ENCODE results near the gene INHA. TPM values are rescaled to one million over a fixed set of nuclear protein-coding genes. Genes with fewer than 3 reads are reported as not detected.
A peak's percentile ranks its signal among the peaks of the same experiment; 100 is the strongest.

INHA gene
- polyA plus RNA-seq, 1 experiment = 0.12 TPM

GRCh38 chr2:219543596-219544358, 28.3 kb upstream of the INHA start, which contains the start of the genes CHPF and TMEM198:
CHPF (minus strand) TSS chr2:219543809; CDS start chr2:219543538, 271 bp downstream.
TMEM198 (plus strand) TSS chr2:219544028; CDS start chr2:219544728, 700 bp downstream.
- Histone ChIP-seq H3K27me3 (ENCODE audit: control insufficient read depth, insufficient read depth, low read length) (no peaks in the 10 kb centered on the region), H3K27ac (ENCODE audit: low read depth, low read length) (peak within 1 kb of the TSS; percentile 78), H3K9me3 (ENCODE audit: control insufficient read depth, insufficient read depth, low read length) (no peaks in the 10 kb centered on the region; the same call in 1 of the 2 replicates), H3K4me3 (ENCODE audit: low read depth, low read length) (peak within 1 kb of the TSS; percentile 75)
- CTCF ChIA-PET = interaction anchor here (0.7 to 4.4 kb wide), 5 partner anchors 14 to 98 kb away, joined by 3 to 30 read pairs (median 4); no protein-coding TSS in a partner anchor
- TF ChIP-seq, protein P1, sequence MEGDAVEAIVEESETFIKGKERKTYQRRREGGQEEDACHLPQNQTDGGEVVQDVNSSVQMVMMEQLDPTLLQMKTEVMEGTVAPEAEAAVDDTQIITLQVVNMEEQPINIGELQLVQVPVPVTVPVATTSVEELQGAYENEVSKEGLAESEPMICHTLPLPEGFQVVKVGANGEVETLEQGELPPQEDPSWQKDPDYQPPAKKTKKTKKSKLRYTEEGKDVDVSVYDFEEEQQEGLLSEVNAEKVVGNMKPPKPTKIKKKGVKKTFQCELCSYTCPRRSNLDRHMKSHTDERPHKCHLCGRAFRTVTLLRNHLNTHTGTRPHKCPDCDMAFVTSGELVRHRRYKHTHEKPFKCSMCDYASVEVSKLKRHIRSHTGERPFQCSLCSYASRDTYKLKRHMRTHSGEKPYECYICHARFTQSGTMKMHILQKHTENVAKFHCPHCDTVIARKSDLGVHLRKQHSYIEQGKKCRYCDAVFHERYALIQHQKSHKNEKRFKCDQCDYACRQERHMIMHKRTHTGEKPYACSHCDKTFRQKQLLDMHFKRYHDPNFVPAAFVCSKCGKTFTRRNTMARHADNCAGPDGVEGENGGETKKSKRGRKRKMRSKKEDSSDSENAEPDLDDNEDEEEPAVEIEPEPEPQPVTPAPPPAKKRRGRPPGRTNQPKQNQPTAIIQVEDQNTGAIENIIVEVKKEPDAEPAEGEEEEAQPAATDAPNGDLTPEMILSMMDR (IDR thresholded peaks at IDR 0.05; ENCODE audit: low read depth, low read length) = no peak
- peak; percentile 95 for DNase-seq (ENCODE audit: low read depth, low spot score)
- POLR2A ChIA-PET = interaction anchor here (1.2 to 1.6 kb wide), 4 partner anchors 9 to 54 kb away, joined by 5 to 10 read pairs (median 8); partner anchors contain the start of genes OBSL1 and STK11IP

DNA sequence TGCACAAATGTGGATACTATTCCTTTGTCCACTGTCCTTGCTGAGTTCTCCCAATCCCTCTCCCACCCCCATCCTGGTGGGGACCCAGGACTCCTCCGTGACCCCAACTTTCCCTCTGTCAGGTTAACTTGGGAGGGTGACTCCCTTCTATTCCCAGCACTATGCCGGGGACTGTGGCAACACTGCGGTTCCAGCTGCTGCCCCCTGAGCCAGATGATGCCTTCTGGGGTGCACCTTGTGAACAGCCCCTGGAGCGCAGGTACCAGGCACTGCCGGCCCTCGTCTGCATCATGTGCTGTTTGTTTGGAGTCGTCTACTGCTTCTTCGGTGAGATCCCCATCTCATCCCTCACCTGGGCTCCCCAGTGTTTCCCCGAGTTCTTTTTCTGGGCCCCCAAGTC, 27.5 kb upstream of the INHA start:
- ChIA-PET CTCF (interaction anchor here (1.0 to 4.4 kb wide), 3 partner anchors 15 to 49 kb away, joined by 3 to 30 read pairs (median 4); no protein-coding TSS in a partner anchor), POLR2A (interaction anchor here (1.5 kb wide), 2 partner anchors 8 to 27 kb away, joined by 7 to 10 read pairs; partner anchors contain the start of gene OBSL1)

DNA sequence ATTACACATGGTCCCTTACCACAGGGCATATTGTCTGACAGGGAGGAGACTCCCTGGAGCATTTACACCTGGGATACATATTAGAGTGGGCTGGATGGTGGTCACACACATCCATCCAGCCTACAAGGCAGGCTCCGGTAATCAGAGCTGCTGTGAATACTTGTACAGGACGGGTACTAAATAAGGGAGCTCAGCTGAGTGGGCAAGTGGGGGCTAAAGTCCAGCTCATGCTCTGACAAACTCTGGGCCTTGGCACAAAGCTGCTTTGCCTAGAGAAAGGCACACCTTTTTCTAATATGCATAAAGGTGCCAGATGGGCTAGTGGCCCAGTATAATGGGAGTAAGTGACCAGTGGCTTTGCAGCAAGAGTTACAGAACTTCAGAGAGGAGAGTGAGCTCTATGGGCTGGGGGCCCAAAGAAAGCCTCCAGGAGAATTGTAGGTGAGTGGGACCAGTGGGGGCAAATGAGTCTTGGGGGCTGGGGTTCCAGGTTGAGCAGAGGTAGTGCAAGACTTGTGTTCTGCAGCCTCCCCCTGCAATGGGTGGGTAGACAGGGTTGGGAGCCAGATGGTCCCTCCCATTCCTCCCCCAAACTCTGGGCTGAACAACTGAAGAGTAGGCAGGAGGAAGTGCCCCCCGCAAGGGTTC, 26.7 kb upstream of the INHA start:
- ChIA-PET CTCF (interaction anchor here (1.0 to 4.4 kb wide), 3 partner anchors 15 to 26 kb away, joined by 3 to 30 read pairs (median 4); partner anchors contain the start of gene OBSL1), POLR2A (no interaction called here)
- DNase-seq (ENCODE audit: low read depth, low spot score) = no peak
- no peaks in the 10 kb centered on the region for H3K27me3 ChIP-seq (ENCODE audit: control insufficient read depth, insufficient read depth, low read length)
- H3K27ac ChIP-seq (ENCODE audit: low read depth, low read length) = no peak overlapping the region
- no peak overlapping the region for H3K4me3 ChIP-seq (ENCODE audit: low read depth, low read length)
- no peaks in the 10 kb centered on the region; the same call in 1 of the 2 replicates for H3K9me3 ChIP-seq (ENCODE audit: control insufficient read depth, insufficient read depth, low read length)
- TF ChIP-seq, protein P1 (IDR thresholded peaks at IDR 0.05; ENCODE audit: low read depth, low read length) = no peak

More for the DNA sequence above, 27.5 kb upstream of the INHA start:
- Histone ChIP-seq H3K9me3 (ENCODE audit: control insufficient read depth, insufficient read depth, low read length) (no peaks in the 10 kb centered on the region; the same call in 1 of the 2 replicates), H3K4me3 (ENCODE audit: low read depth, low read length) (peak overlapping the region; percentile 59), H3K27ac (ENCODE audit: low read depth, low read length) (no peak overlapping the region), H3K27me3 (ENCODE audit: control insufficient read depth, insufficient read depth, low read length) (no peaks in the 10 kb centered on the region)
- TF ChIP-seq, protein P1 (IDR thresholded peaks at IDR 0.05; ENCODE audit: low read depth, low read length) = no peak
- DNase-seq (ENCODE audit: low read depth, low spot score) = no peak

DNA sequence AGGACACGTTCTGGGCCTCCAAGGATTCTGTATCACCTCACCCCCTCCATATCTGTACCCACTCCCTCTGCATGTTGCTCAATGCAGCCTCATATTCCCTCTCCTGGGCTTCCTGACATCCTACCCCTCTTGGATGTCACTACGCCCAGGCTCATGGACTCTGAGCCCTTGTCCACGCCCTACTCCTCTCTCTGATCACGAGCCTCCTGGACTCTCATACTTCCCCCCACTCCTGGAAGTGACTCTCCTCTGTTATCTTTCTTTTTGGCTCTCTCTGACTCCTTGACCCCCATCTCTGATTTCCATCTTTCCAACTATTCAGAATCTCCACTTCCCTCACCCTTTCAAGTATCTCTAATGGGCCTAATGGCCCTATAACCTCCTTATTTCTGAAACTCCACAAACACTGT, 26.2 kb upstream of the INHA start:
- ChIA-PET POLR2A (no interaction called here), CTCF (interaction anchor here (1.0 to 4.4 kb wide), 2 partner anchors 14 to 25 kb away, joined by 3 to 30 read pairs; partner anchors contain the start of gene OBSL1)
- TF ChIP-seq, protein P1 (IDR thresholded peaks at IDR 0.05; ENCODE audit: low read depth, low read length) = no peak
- H3K27me3 ChIP-seq (ENCODE audit: control insufficient read depth, insufficient read depth, low read length) = no peaks in the 10 kb centered on the region
- no peak overlapping the region for H3K4me3 ChIP-seq (ENCODE audit: low read depth, low read length)
- DNase-seq (ENCODE audit: low read depth, low spot score) = no peak
- no peak overlapping the region for H3K27ac ChIP-seq (ENCODE audit: low read depth, low read length)
- no peaks in the 10 kb centered on the region; the same call in 1 of the 2 replicates for H3K9me3 ChIP-seq (ENCODE audit: control insufficient read depth, insufficient read depth, low read length)
